WTC11 (cell line): ENCODE measurements around the gene CACNA1A. TPM values are rescaled to one million over a fixed set of nuclear protein-coding genes. Genes with fewer than 3 reads are reported as not detected.
A peak's percentile ranks its signal among the peaks of the same experiment; 100 is the strongest.

Source experiments
- AR ChIP-seq: fragments of 250-450 bp; sonication (Bioruptor Pico); IDR thresholded peaks from 2 replicates; pipeline ENCODE4 v1.9.0; 2021; ENCODE audit warnings: mild to moderate bottlenecking
- ARID4B ChIP-seq: sonication (generic); formaldehyde crosslinking; IDR thresholded peaks from 2 replicates; pipeline ENCODE4 v1.8.0; 2023; ENCODE audit warnings: missing genetic modification reagents, mild to moderate bottlenecking, borderline replicate concordance
- NFATC4 ChIP-seq: fragments of 250-450 bp; sonication (Bioruptor Pico); IDR thresholded peaks from 2 replicates; pipeline ENCODE4 v1.9.0; 2021; ENCODE audit warnings: mild to moderate bottlenecking
- NFYB ChIP-seq: sonication (generic); formaldehyde crosslinking; conservative IDR thresholded peaks from 2 replicates; pipeline ENCODE4 v1.8.0; 2022; ENCODE audit warnings: low read depth, missing genetic modification reagents
- NR3C1 ChIP-seq: sonication (generic); formaldehyde crosslinking; conservative IDR thresholded peaks from 2 replicates; pipeline ENCODE4 v1.8.1; 2023; ENCODE audit warnings: low read depth, mild to moderate bottlenecking, missing genetic modification reagents
- SMAD3 ChIP-seq: sonication (generic); formaldehyde crosslinking; IDR thresholded peaks from 2 replicates; pipeline ENCODE4 v1.8.0; 2022; ENCODE audit warnings: missing genetic modification reagents, mild to moderate bottlenecking, borderline replicate concordance
- USF2 ChIP-seq: sonication (generic); formaldehyde crosslinking; IDR thresholded peaks from 2 replicates; pipeline ENCODE4 v1.8.1; 2023; ENCODE audit warnings: mild to moderate bottlenecking, missing genetic modification reagents, moderate library complexity
- ZBTB21 ChIP-seq: sonication (generic); formaldehyde crosslinking; IDR thresholded peaks from 2 replicates; pipeline ENCODE4 v1.8.1; 2023; ENCODE audit warnings: mild to moderate bottlenecking, missing genetic modification reagents, borderline replicate concordance
- ZNF232 ChIP-seq: sonication (generic); formaldehyde crosslinking; IDR thresholded peaks from 2 replicates; pipeline ENCODE4 v1.8.0; 2022; ENCODE audit warnings: mild to moderate bottlenecking, missing genetic modification reagents
- ZNF263 ChIP-seq: sonication (generic); formaldehyde crosslinking; IDR thresholded peaks from 2 replicates; pipeline ENCODE4 v1.8.1; 2022; ENCODE audit warnings: low read depth, mild to moderate bottlenecking, moderate library complexity, missing genetic modification reagents
- ZNF532 ChIP-seq: fragments of 250-450 bp; sonication (Bioruptor Pico); IDR thresholded peaks from 2 replicates; pipeline ENCODE4 v1.9.0; 2021; ENCODE audit warnings: mild to moderate bottlenecking, borderline replicate concordance
- total RNA-seq: library from RNA; stranded (reverse); gene quantifications from 3 replicates; pipeline ENCODE4 v1.2.3, GENCODE V29; 2021
- TF ChIP-seq, protein P1 (sequence below): sonication (generic); formaldehyde crosslinking; conservative IDR thresholded peaks from 2 replicates; pipeline ENCODE4 v1.8.1; 2023; ENCODE audit warnings: mild to moderate bottlenecking, low read depth, missing genetic modification reagents, moderate library complexity
- TF ChIP-seq, protein P2 (sequence below): sonication (generic); formaldehyde crosslinking; IDR thresholded peaks from 2 replicates; pipeline ENCODE4 v1.8.0; 2022; ENCODE audit warnings: mild to moderate bottlenecking, missing genetic modification reagents
- TF ChIP-seq, protein P3 (sequence below): fragments of 200-600 bp; IDR thresholded peaks from 2 replicates; pipeline ENCODE4 v1.8.0; 2022; ENCODE audit warnings: antibody characterized with exemption
- TF ChIP-seq, protein P4 (sequence below): fragments of 250-450 bp; sonication (Bioruptor Pico); IDR thresholded peaks from 2 replicates; pipeline ENCODE4 v1.8.0; 2021; ENCODE audit warnings: mild to moderate bottlenecking

CACNA1A gene
- total RNA-seq, 1 experiment from 2014 or later = 28.9 TPM

DNA sequence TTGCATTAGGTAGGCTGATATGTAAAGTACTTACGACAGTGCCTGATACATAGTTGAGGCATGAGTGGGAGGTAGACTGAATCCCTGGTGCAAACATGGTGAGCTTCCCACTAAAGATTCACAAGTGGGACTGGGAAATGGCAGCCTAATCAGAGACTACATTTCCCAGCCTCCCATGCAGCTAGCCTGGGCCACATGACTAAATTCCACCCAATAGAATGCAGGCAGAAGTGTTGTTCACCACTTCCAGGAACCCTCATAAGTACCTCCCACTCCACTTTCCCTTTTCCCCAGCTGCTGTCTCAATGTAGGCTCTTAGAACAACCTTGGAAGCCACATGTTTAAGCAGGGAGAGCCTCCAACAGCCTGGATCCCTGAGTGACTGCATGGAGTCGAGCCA lies 104.9 kb downstream of the CACNA1A start (continued):
- TF ChIP-seq, protein P1, sequence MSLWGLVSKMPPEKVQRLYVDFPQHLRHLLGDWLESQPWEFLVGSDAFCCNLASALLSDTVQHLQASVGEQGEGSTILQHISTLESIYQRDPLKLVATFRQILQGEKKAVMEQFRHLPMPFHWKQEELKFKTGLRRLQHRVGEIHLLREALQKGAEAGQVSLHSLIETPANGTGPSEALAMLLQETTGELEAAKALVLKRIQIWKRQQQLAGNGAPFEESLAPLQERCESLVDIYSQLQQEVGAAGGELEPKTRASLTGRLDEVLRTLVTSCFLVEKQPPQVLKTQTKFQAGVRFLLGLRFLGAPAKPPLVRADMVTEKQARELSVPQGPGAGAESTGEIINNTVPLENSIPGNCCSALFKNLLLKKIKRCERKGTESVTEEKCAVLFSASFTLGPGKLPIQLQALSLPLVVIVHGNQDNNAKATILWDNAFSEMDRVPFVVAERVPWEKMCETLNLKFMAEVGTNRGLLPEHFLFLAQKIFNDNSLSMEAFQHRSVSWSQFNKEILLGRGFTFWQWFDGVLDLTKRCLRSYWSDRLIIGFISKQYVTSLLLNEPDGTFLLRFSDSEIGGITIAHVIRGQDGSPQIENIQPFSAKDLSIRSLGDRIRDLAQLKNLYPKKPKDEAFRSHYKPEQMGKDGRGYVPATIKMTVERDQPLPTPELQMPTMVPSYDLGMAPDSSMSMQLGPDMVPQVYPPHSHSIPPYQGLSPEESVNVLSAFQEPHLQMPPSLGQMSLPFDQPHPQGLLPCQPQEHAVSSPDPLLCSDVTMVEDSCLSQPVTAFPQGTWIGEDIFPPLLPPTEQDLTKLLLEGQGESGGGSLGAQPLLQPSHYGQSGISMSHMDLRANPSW = no peak
- TF ChIP-seq, protein P2, sequence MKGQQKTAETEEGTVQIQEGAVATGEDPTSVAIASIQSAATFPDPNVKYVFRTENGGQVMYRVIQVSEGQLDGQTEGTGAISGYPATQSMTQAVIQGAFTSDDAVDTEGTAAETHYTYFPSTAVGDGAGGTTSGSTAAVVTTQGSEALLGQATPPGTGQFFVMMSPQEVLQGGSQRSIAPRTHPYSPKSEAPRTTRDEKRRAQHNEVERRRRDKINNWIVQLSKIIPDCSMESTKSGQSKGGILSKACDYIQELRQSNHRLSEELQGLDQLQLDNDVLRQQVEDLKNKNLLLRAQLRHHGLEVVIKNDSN (CRISPR knock-in tag) = peak; percentile 93
- TF ChIP-seq ZNF263 (CRISPR knock-in tag) = no peak
- TF ChIP-seq NFATC4 = no peak
- TF ChIP-seq AR (CRISPR knock-in tag) = no peak
- no peak for TF ChIP-seq ARID4B (CRISPR knock-in tag)
- TF ChIP-seq, protein P3, sequence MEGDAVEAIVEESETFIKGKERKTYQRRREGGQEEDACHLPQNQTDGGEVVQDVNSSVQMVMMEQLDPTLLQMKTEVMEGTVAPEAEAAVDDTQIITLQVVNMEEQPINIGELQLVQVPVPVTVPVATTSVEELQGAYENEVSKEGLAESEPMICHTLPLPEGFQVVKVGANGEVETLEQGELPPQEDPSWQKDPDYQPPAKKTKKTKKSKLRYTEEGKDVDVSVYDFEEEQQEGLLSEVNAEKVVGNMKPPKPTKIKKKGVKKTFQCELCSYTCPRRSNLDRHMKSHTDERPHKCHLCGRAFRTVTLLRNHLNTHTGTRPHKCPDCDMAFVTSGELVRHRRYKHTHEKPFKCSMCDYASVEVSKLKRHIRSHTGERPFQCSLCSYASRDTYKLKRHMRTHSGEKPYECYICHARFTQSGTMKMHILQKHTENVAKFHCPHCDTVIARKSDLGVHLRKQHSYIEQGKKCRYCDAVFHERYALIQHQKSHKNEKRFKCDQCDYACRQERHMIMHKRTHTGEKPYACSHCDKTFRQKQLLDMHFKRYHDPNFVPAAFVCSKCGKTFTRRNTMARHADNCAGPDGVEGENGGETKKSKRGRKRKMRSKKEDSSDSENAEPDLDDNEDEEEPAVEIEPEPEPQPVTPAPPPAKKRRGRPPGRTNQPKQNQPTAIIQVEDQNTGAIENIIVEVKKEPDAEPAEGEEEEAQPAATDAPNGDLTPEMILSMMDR = no peak
- no peak for TF ChIP-seq NR3C1 (CRISPR knock-in tag)
- TF ChIP-seq ZNF532 (CRISPR knock-in tag) = no peak
- TF ChIP-seq ZNF232 (CRISPR knock-in tag) = no peak
- TF ChIP-seq, protein P4, sequence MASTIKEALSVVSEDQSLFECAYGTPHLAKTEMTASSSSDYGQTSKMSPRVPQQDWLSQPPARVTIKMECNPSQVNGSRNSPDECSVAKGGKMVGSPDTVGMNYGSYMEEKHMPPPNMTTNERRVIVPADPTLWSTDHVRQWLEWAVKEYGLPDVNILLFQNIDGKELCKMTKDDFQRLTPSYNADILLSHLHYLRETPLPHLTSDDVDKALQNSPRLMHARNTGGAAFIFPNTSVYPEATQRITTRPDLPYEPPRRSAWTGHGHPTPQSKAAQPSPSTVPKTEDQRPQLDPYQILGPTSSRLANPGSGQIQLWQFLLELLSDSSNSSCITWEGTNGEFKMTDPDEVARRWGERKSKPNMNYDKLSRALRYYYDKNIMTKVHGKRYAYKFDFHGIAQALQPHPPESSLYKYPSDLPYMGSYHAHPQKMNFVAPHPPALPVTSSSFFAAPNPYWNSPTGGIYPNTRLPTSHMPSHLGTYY = no peak
- no peak for TF ChIP-seq ZBTB21 (CRISPR knock-in tag)
- TF ChIP-seq SMAD3 (CRISPR knock-in tag) = no peak
- TF ChIP-seq NFYB = peak; percentile 39; the same call in 1 of the 2 replicates
- TF ChIP-seq USF2 (CRISPR knock-in tag) = peak; percentile 92
